Measurements from ENCODE around the gene AGPAT4.

GRCh38 chr6:161233986-161234661 is 39.7 kb downstream of the AGPAT4 start:
- no peak for TF ChIP-seq CTCF (IDR thresholded peaks at IDR 0.05)
- TF ChIP-seq POLR2A (IDR thresholded peaks at IDR 0.05) = no peak
